Esophagus muscularis mucosa (tissue), 4 donors: ENCODE results near the gene GADL1.

Experiments used
- CTCF ChIP-seq, 3 experiments: fragments of 200-600 bp in 2 of 3; fragments of 450-650 bp in 1 of 3; sonication (generic) in 2 of 3; IDR thresholded peaks; one replicate each; pipeline ENCODE4 v1.5.1; 2017 to 2019; ENCODE audit warnings: antibody characterized with exemption in 3 of 3, mild to moderate bottlenecking in 2 of 3, moderate library complexity in 1 of 3
- EP300 ChIP-seq: sonication (generic); formaldehyde crosslinking; IDR thresholded peaks from one replicate; pipeline ENCODE4 v1.6.1; 2017; ENCODE audit warnings: antibody characterized with exemption
- POLR2A ChIP-seq: fragments of 450-650 bp; IDR thresholded peaks from one replicate; pipeline ENCODE4 v1.6.1; 2017; ENCODE audit warnings: antibody characterized with exemption, moderate library complexity, mild to moderate bottlenecking, low read depth

GRCh38 chr3:30719536-30719935 is 174.9 kb downstream of the GADL1 start:
- no peak for TF ChIP-seq CTCF (IDR thresholded peaks at IDR 0.05)
- no peak for TF ChIP-seq EP300
- no peak for TF ChIP-seq POLR2A
